Uterus (tissue), 2 donors: Measurements from ENCODE around the gene EPHX1.

Source experiments
- CTCF ChIP-seq, 4 experiments: fragments of 200-600 bp in 2 of 4; fragments of 450-650 bp in 2 of 4; sonication (generic) in 2 of 4; IDR thresholded peaks; one replicate each; pipeline ENCODE4 v1.5.1; 2016 to 2019; ENCODE audit warnings: antibody characterized with exemption in 4 of 4, mild to moderate bottlenecking in 2 of 4, moderate library complexity in 1 of 4
- POLR2A ChIP-seq, 2 donors: fragments of 450-650 bp; IDR thresholded peaks; one replicate each; pipeline ENCODE4 v1.6.1; 2016; ENCODE audit warnings: antibody characterized with exemption in 2 of 2, mild to moderate bottlenecking in 1 of 2, moderate library complexity in 1 of 2

GRCh38 chr1:225873281-225873850, 63.4 kb downstream of the EPHX1 start:
- TF ChIP-seq POLR2A (IDR thresholded peaks at IDR 0.05) (no peak), CTCF (IDR thresholded peaks at IDR 0.05) (no peak)
